Measurements from ENCODE around the gene HDAC4.

The HDAC4 gene

GRCh38 chr2:239318151-239318611, 82.6 kb downstream of the HDAC4 start:
- no peak overlapping the region for H3K27ac ChIP-seq
- H3K27me3 ChIP-seq (replicated peaks), result no peaks in the 10 kb centered on the region
- in situ Hi-C loops (cut with HindIII; ENCODE audit: low pct_ligation_motif_present, low sequenced_read_pairs), result no loop called here
- DNase-seq, result no peak
- no peak overlapping the region for H3K4me3 ChIP-seq (ENCODE audit: low read depth, low read length)
- H3K36me3 ChIP-seq (replicated peaks), result no peaks in the 10 kb centered on the region
- TF ChIP-seq CTCF (IDR thresholded peaks at IDR 0.05; ENCODE audit: low read depth, low read length, missing control alignments), result no peak

GRCh38 chr2:239316562-239317465, 84.0 kb downstream of the HDAC4 start:
- TF ChIP-seq CTCF (IDR thresholded peaks at IDR 0.05; ENCODE audit: low read depth, low read length, missing control alignments), result no peak
- H3K36me3 ChIP-seq (replicated peaks), result no peaks in the 10 kb centered on the region
- no peak overlapping the region for H3K4me3 ChIP-seq (ENCODE audit: low read depth, low read length)
- in situ Hi-C loops (cut with HindIII; ENCODE audit: low pct_ligation_motif_present, low sequenced_read_pairs), result no loop called here
- DNase-seq, result no peak
- H3K27me3 ChIP-seq (replicated peaks), result no peaks in the 10 kb centered on the region
- no peak overlapping the region for H3K27ac ChIP-seq

- in situ Hi-C loops (cut with HindIII; ENCODE audit: low pct_ligation_motif_present, low sequenced_read_pairs), result no loop called here
- H3K4me3 ChIP-seq (ENCODE audit: low read depth, low read length), result no peak overlapping the region
- no peaks in the 10 kb centered on the region for H3K27me3 ChIP-seq (replicated peaks)
- no peak for DNase-seq
- no peak for TF ChIP-seq CTCF (IDR thresholded peaks at IDR 0.05; ENCODE audit: low read depth, low read length, missing control alignments)
- H3K27ac ChIP-seq, result no peak overlapping the region
- H3K36me3 ChIP-seq (replicated peaks), result no peaks in the 10 kb centered on the region
These were observed 85.5 kb downstream of the HDAC4 start for GRCh38 chr2:239315308-239315707.

- TF ChIP-seq CTCF (IDR thresholded peaks at IDR 0.05; ENCODE audit: low read depth, low read length, missing control alignments), result no peak
- in situ Hi-C loops (cut with HindIII; ENCODE audit: low pct_ligation_motif_present, low sequenced_read_pairs), result no loop called here
- no peak for DNase-seq
These were observed 87.0 kb downstream of the HDAC4 start for GRCh38 chr2:239313776-239314175.

GRCh38 chr2:239312741-239313667, 87.8 kb downstream of the HDAC4 start:
- no peaks in the 10 kb centered on the region for H3K27me3 ChIP-seq (replicated peaks)
- no peak overlapping the region for H3K4me3 ChIP-seq (ENCODE audit: low read depth, low read length)
- no peak for TF ChIP-seq CTCF (IDR thresholded peaks at IDR 0.05; ENCODE audit: low read depth, low read length, missing control alignments)
- in situ Hi-C loops (cut with HindIII; ENCODE audit: low pct_ligation_motif_present, low sequenced_read_pairs), result no loop called here
- H3K27ac ChIP-seq, result no peak overlapping the region
- DNase-seq, result no peak
- no peaks in the 10 kb centered on the region for H3K36me3 ChIP-seq (replicated peaks)

More at GRCh38 chr2:239313776-239314175, 87.0 kb downstream of the HDAC4 start:
- H3K27ac ChIP-seq, result no peak overlapping the region
- H3K4me3 ChIP-seq (ENCODE audit: low read depth, low read length), result no peak overlapping the region
- no peaks in the 10 kb centered on the region for H3K36me3 ChIP-seq (replicated peaks)
- no peaks in the 10 kb centered on the region for H3K27me3 ChIP-seq (replicated peaks)
